A673 (cell line): ENCODE measurements around the gene NPC2.

Experiments
- EZH2 ChIP-seq: fragments of 200-600 bp; sonication (generic); IDR thresholded peaks from 2 replicates; pipeline ENCODE4 v1.6.1; 2017; ENCODE audit warnings: borderline replicate concordance, low read depth, mild to moderate bottlenecking, mixed read lengths, antibody characterized with exemption, low read length; ENCODE audit not compliant: poor library complexity, severe bottlenecking
- TF ChIP-seq, protein P1 (sequence below): fragments of 300-800, 200-600 bp; sonication (generic); conservative IDR thresholded peaks from 2 replicates; pipeline ENCODE4 v1.5.1; 2017; ENCODE audit warnings: low read depth, mild to moderate bottlenecking, antibody characterized with exemption, low read length, moderate library complexity, mixed read lengths

GRCh38 chr14:74518221-74518620 is 25.1 kb upstream of the NPC2 start:
- TF ChIP-seq, protein P1, sequence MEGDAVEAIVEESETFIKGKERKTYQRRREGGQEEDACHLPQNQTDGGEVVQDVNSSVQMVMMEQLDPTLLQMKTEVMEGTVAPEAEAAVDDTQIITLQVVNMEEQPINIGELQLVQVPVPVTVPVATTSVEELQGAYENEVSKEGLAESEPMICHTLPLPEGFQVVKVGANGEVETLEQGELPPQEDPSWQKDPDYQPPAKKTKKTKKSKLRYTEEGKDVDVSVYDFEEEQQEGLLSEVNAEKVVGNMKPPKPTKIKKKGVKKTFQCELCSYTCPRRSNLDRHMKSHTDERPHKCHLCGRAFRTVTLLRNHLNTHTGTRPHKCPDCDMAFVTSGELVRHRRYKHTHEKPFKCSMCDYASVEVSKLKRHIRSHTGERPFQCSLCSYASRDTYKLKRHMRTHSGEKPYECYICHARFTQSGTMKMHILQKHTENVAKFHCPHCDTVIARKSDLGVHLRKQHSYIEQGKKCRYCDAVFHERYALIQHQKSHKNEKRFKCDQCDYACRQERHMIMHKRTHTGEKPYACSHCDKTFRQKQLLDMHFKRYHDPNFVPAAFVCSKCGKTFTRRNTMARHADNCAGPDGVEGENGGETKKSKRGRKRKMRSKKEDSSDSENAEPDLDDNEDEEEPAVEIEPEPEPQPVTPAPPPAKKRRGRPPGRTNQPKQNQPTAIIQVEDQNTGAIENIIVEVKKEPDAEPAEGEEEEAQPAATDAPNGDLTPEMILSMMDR = no peak
- TF ChIP-seq EZH2 = no peak
